Astrocyte of the spinal cord (primary cell): ENCODE measurements around the gene AGXT.

Experiments used
- DNase-seq: peaks from one replicate; pipeline ENCODE4 v3.0.0; 2011; ENCODE audit warnings: low read depth, low spot score
- H3K4me3 ChIP-seq: 2 replicates; pipeline ENCODE4 v1.5.1; 2011; ENCODE audit warnings: low read depth, mild to moderate bottlenecking, low read length, moderate library complexity
- in situ Hi-C: cut with HindIII; loops from 2 replicates; pipeline ENCODE4 v1.10.0; 2017; ENCODE audit warnings: low sequenced_read_pairs
- TF ChIP-seq, protein P1 (sequence below): IDR thresholded peaks from 2 replicates; pipeline ENCODE4 v1.5.1; 2012; ENCODE audit warnings: low read depth, mild to moderate bottlenecking, low read length, inconsistent platforms

Gene AGXT

DNA sequence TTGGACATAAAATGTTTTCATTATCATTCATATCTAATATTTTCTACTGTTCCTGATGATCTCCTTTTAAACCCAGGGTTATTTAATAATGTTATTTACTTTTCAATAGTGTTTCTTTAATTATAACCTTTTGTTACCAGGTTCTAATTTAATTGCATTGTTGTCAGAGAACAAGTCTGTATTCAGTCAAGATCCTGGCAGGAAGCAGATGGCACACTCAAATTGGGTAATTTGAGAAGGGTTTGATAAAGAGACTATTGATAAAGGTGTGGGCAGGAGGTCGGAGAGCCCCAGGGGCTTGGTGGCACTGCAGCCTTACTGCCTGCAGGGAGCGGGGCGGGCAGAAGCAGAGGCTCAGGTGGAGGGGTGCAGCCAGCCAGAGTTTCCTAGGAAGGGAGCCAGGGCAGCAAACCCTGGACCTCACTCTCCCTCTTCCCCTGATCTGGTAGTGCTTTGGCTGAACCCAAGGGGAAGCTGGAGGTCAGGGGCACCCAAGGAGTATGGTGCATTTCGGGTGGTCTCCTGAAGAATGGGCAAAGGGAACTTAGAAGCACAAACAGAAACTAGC, 46.3 kb upstream of the AGXT start:
- in situ Hi-C loops: no loop called here
- no peak overlapping the region for H3K4me3 ChIP-seq
- TF ChIP-seq, protein P1, sequence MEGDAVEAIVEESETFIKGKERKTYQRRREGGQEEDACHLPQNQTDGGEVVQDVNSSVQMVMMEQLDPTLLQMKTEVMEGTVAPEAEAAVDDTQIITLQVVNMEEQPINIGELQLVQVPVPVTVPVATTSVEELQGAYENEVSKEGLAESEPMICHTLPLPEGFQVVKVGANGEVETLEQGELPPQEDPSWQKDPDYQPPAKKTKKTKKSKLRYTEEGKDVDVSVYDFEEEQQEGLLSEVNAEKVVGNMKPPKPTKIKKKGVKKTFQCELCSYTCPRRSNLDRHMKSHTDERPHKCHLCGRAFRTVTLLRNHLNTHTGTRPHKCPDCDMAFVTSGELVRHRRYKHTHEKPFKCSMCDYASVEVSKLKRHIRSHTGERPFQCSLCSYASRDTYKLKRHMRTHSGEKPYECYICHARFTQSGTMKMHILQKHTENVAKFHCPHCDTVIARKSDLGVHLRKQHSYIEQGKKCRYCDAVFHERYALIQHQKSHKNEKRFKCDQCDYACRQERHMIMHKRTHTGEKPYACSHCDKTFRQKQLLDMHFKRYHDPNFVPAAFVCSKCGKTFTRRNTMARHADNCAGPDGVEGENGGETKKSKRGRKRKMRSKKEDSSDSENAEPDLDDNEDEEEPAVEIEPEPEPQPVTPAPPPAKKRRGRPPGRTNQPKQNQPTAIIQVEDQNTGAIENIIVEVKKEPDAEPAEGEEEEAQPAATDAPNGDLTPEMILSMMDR: no peak
- DNase-seq: no peak

DNA sequence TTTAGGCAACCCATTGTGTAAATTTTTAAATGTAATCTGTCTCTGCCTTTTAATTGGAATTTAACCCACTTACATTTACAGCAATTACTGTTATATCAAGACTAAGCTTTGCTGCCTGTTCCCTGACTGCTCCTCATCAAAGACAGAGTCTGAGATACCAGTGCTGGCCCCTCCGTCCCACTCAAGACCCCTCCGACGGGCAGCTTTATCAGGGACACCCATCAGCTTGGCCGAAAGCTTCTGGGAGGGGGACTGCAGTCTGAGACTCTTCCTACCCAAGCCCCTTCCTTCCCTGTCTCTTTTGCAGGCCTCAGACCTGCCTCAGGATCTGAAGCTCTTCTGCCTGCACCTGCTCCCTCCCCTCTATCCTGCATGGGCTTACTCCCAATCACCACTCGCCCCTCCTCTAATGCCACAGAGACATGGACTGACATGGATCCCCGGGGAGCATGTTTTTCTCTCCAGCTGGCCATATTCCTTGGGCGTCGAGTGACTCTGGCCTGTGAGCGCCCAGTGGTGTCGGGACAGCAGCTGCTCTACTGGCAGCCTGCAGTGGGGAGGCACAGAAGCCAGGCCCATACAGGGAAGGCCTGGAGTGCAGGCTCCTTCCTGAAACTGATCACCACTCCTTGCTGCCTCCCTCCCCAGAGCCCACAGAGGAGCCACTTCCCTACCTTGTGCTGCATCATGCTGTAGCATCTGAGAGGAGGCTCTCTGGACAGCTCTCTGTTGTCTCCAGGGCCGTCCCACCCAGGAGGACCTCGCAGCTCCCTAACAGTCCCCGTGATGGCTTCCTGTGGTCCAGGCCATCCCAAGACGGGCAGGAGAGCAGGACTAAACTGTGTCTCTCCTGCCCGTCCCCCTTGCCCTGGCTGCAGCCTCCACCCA, 44.9 kb upstream of the AGXT start:
- in situ Hi-C loops: no loop called here
- no peak overlapping the region for H3K4me3 ChIP-seq
- no peak for DNase-seq
- TF ChIP-seq, protein P1: no peak

DNA sequence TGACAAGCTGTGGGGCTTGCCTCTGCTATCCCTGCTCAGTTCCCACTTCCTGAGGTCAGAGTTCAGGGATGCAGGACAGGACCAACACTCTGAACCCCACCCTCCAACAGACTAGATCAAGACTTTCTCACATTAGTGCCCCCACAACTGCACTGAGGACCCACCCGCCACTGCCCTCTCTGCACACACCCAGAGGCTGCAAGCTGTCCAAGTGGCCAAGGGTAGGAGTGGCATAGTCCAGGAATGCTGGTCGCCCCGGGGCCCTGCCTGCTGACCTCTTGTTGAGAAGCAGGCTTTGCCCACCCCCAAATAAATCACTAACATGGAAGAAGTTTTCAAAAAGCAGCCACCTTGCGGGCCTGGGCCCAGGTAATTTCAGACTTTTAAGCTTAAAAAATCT, 43.1 kb upstream of the AGXT start:
- no peak overlapping the region for H3K4me3 ChIP-seq
- TF ChIP-seq, protein P1: no peak
- no peak for DNase-seq
- in situ Hi-C loops: no loop called here

DNA sequence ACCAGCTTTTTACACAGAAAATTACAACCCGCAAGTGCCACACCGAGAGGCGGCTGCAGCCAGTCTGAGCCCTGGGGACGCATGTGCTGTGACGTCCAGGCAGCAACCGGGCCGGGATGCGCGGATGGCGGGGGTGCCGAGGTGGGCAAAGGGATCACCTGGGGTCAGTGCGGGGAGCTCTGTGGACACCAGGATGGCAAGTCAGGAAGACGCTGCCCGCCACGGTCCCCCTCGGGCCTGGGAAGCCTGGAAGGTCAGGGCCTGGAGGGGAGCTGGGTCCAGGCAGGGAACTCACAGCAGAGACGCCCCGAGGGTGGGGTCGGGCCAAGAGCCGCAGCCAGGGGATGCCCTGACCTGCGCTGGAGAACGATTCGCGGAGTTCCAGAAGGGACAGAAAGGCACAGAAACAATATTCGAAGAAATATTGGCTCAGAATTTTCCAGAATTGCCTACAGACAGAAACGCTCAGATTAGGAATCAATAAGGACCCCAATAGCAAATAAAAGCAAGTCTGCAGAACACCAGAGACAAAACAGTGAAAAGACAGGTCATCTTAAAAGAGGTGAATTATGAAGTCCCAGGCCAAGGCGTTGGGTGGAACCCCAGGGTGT, 36.9 kb upstream of the AGXT start:
- TF ChIP-seq, protein P1: no peak
- in situ Hi-C loops: no loop called here
- H3K4me3 ChIP-seq: peak overlapping the region; percentile 21
- DNase-seq: no peak

DNA sequence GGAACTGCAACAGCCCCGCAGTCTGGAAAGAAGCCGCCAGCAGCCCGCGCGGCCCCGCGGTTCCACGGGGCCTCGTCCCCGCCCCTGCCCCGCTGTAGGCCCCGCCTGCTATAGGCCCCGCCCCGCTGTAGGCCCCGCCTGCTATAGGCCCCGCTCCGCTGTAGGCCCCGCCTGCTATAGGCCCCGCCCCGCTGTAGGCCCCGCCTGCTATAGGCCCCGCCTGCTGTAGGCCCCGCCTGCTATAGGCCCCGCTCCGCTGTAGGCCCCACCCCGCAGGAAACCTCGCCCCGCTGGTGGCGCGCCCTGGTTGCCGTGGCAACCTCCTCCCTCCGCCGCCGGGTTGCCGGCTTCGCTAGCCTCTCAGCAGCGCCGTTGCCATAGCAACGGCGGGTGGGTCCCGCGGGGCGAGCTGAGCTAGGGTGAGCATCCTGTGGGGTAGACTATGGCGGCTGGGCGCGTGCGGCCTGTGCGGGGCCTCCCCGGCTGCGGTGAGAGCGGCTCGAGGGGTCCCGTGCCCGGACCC, 36.4 kb upstream of the AGXT start:
- TF ChIP-seq, protein P1: no peak
- peak; percentile 89 for DNase-seq
- H3K4me3 ChIP-seq: peak overlapping the region; percentile 21
- in situ Hi-C loops: no loop called here

DNA sequence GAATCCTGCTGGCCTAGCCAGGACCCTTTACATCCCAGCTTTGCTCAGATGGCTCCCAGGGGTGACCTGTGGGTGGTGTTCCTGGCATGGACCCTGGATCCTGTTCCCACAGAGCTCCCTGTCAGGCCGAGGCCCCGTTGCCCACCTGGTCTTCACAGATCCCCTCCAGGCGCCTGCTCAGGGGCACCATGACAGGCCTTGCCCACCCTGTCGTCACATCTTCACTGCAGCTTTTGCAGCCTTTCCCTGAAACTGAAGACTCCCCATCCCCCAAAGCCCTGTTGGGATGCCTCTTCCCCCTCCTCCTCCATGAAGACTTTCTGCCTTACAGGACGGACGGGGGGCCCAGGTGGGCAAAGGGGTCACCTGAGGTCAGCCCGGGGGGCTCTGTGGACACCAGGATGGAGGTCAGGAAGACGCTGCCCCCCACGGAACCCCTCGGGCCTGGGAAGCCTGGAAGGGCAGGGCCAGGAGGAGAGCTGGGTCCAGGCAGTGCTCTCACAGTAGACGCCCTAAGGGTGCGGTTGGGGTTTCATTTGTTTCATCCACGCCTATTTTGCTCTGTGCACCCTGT, 35.6 kb upstream of the AGXT start:
- DNase-seq: no peak
- no peak overlapping the region for H3K4me3 ChIP-seq
- TF ChIP-seq, protein P1: no peak
- in situ Hi-C loops: no loop called here
